Activated B cell treated with CpG ODN at 0.5 μM for 24 hours (primary cell): ENCODE measurements around the gene UMPS. TPM values are rescaled to one million over a fixed set of nuclear protein-coding genes. Genes with fewer than 3 reads are reported as not detected.

Experiments used
- ATAC-seq: fragments of 200-7000 bp; cut with Tn5 transposase; one replicate; pipeline ENCODE4 v1.10.0; 2021; ENCODE audit warnings: low read depth, mild to moderate bottlenecking, moderate library complexity
- CTCF ChIA-PET: fragments of 350-600 bp; sonication (Branson Sonifier 250); formaldehyde crosslinking; loops from one replicate; lab custom pipeline; 2021; ENCODE audit warnings: antibody characterized with exemption; lab: Charles Lee
- POLR2A ChIA-PET: fragments of 350-600 bp; sonication (Branson Sonifier 250); formaldehyde crosslinking; loops from one replicate; lab custom pipeline; 2021; ENCODE audit warnings: antibody characterized with exemption; lab: Charles Lee
- DNase-seq: peaks from one replicate; pipeline ENCODE4 v3.0.0; 2022
- H3K27ac Mint-ChIP-seq: one replicate; pipeline ENCODE4 v1.8.0; 2020; ENCODE audit warnings: mixed read lengths
- H3K27me3 Mint-ChIP-seq: one replicate; pipeline ENCODE4 v1.8.0; 2021; ENCODE audit warnings: mixed read lengths
- H3K36me3 Mint-ChIP-seq: one replicate; pipeline ENCODE4 v1.8.0; 2021; ENCODE audit warnings: low read depth, mixed read lengths
- H3K4me1 Mint-ChIP-seq: one replicate; pipeline ENCODE4 v1.8.0; 2021; ENCODE audit warnings: mixed read lengths
- H3K4me3 Mint-ChIP-seq: one replicate; pipeline ENCODE4 v1.8.0; 2020; ENCODE audit warnings: mild to moderate bottlenecking, mixed read lengths
- H3K9me3 Mint-ChIP-seq: one replicate; pipeline ENCODE4 v1.8.0; 2020; ENCODE audit warnings: mixed read lengths
- CTCF ChIP-seq: fragments of 200-600 bp; IDR thresholded peaks from one replicate; pipeline ENCODE4 v1.8.0; 2022; ENCODE audit warnings: antibody characterized with exemption, mild to moderate bottlenecking
- intact Hi-C: fragments of 100-400 bp; cut with micrococcal nuclease; formaldehyde crosslinking; loops from one replicate; pipeline ENCODE4 v1.15.1; 2024
- total RNA-seq: library from RNA; stranded (reverse); gene quantifications from 2 replicates; pipeline ENCODE4 v1.2.3, GENCODE V29; 2022

Gene UMPS
- total RNA-seq, 1 donor from 2014 or later = 31.6 TPM

GRCh38 chr3:124699051-124699450, 31.2 kb upstream of the UMPS start:
- H3K36me3 Mint-ChIP-seq = no peaks in the 10 kb centered on the region
- POLR2A ChIA-PET = no interaction called here
- no peaks in the 10 kb centered on the region for H3K9me3 Mint-ChIP-seq
- H3K27ac Mint-ChIP-seq = no peak overlapping the region
- CTCF ChIA-PET = interaction anchor here (1.0 to 1.3 kb wide), 2 partner anchors 10 to 12 kb away, joined by 3 to 5 read pairs; no protein-coding TSS in a partner anchor
- intact Hi-C loops = no loop called here
- no peak for ATAC-seq
- TF ChIP-seq CTCF = no peak
- no peak for DNase-seq
- H3K4me1 Mint-ChIP-seq = no peaks in the 10 kb centered on the region
- no peak overlapping the region for H3K4me3 Mint-ChIP-seq
- H3K27me3 Mint-ChIP-seq = peaks cover 20% of the 10 kb centered on the region

- DNase-seq (no peak), ATAC-seq (no peak)
- no peak overlapping the region for H3K4me3 Mint-ChIP-seq
- intact Hi-C loops = no loop called here
- no peak overlapping the region for H3K27ac Mint-ChIP-seq
- H3K4me1 Mint-ChIP-seq = no peaks in the 10 kb centered on the region
- POLR2A ChIA-PET = no interaction called here
- no peaks in the 10 kb centered on the region for H3K36me3 Mint-ChIP-seq
- peaks cover 21% of the 10 kb centered on the region for H3K27me3 Mint-ChIP-seq
- H3K9me3 Mint-ChIP-seq = no peaks in the 10 kb centered on the region
- CTCF ChIA-PET = interaction anchor here (1.0 to 1.3 kb wide), 2 partner anchors 11 to 13 kb away, joined by 3 read pairs; no protein-coding TSS in a partner anchor
- TF ChIP-seq CTCF = no peak
Observed at GRCh38 chr3:124699686-124700396, 30.4 kb upstream of the UMPS start.

GRCh38 chr3:124700880-124701684, 29.2 kb upstream of the UMPS start:
- no peak overlapping the region for H3K4me3 Mint-ChIP-seq

GRCh38 chr3:124701687-124702086, 28.6 kb upstream of the UMPS start:
- no peak for DNase-seq
- H3K27me3 Mint-ChIP-seq = peaks cover 26% of the 10 kb centered on the region
- intact Hi-C loops = no loop called here
- no peak overlapping the region for H3K27ac Mint-ChIP-seq
- no peaks in the 10 kb centered on the region for H3K4me1 Mint-ChIP-seq
- ATAC-seq = no peak
- no peaks in the 10 kb centered on the region for H3K36me3 Mint-ChIP-seq
- ChIA-PET POLR2A (no interaction called here), CTCF (interaction anchor here (1.9 kb wide), 1 partner anchor 14 kb away, joined by 7 read pairs; no protein-coding TSS in a partner anchor)
- TF ChIP-seq CTCF = no peak
- no peaks in the 10 kb centered on the region for H3K9me3 Mint-ChIP-seq
- no peak overlapping the region for H3K4me3 Mint-ChIP-seq

More at GRCh38 chr3:124700880-124701684, 29.2 kb upstream of the UMPS start:
- Mint-ChIP-seq H3K4me1 (no peaks in the 10 kb centered on the region), H3K36me3 (no peaks in the 10 kb centered on the region), H3K27ac (no peak overlapping the region), H3K27me3 (peaks cover 26% of the 10 kb centered on the region), H3K9me3 (no peaks in the 10 kb centered on the region)
- no peak for ATAC-seq
- TF ChIP-seq CTCF = no peak
- no peak for DNase-seq
- POLR2A ChIA-PET = no interaction called here
- intact Hi-C loops = no loop called here
- CTCF ChIA-PET = interaction anchor here (1.9 kb wide), 1 partner anchor 13 kb away, joined by 7 read pairs; no protein-coding TSS in a partner anchor

- ChIA-PET POLR2A (no interaction called here), CTCF (no interaction called here)
- no peak overlapping the region for H3K4me3 Mint-ChIP-seq
- no peak for DNase-seq
- H3K4me1 Mint-ChIP-seq = no peaks in the 10 kb centered on the region
- peaks cover 35% of the 10 kb centered on the region for H3K27me3 Mint-ChIP-seq
- H3K36me3 Mint-ChIP-seq = no peaks in the 10 kb centered on the region
- H3K9me3 Mint-ChIP-seq = no peaks in the 10 kb centered on the region
- no peak for TF ChIP-seq CTCF
- intact Hi-C loops = no loop called here
- ATAC-seq = no peak
- H3K27ac Mint-ChIP-seq = no peak overlapping the region
Observed at GRCh38 chr3:124702950-124703349, 27.3 kb upstream of the UMPS start.
